ENCODE data around the gene GFOD1.

DNA sequence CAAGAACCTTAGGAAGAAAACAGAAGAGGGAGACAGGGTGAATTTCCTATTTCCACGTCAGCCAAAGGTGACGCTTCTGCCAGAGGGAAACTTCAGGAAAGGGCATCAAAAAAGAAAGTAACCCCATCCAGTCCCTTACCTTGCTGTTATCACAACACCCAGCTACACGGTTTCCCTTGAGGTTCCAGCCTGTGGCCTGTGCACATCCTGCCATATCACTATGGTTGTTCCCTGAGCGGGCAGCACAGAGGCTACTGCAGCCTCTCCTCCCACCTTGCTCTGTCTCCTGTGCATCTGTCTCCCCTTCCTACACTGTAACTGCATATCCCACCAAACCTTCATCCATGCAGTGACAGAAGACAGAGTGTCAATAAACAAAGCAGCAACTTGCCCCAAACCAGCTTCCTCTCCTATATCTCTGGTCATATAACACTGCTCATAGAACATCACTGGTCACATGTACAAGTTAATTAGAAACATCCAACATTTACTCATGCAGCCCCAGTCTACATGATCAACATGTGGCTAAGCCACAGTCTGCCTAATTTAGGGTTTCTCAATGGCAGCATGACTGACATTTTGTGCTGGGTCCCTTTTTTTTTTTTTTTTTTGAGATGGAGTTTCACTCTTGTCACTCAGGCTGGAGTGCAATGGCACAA, 54.7 kb downstream of the GFOD1 start:
- TF ChIP-seq, protein P1, sequence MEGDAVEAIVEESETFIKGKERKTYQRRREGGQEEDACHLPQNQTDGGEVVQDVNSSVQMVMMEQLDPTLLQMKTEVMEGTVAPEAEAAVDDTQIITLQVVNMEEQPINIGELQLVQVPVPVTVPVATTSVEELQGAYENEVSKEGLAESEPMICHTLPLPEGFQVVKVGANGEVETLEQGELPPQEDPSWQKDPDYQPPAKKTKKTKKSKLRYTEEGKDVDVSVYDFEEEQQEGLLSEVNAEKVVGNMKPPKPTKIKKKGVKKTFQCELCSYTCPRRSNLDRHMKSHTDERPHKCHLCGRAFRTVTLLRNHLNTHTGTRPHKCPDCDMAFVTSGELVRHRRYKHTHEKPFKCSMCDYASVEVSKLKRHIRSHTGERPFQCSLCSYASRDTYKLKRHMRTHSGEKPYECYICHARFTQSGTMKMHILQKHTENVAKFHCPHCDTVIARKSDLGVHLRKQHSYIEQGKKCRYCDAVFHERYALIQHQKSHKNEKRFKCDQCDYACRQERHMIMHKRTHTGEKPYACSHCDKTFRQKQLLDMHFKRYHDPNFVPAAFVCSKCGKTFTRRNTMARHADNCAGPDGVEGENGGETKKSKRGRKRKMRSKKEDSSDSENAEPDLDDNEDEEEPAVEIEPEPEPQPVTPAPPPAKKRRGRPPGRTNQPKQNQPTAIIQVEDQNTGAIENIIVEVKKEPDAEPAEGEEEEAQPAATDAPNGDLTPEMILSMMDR (IDR thresholded peaks at IDR 0.05): no peak
- no peak for TF ChIP-seq POLR2A (IDR thresholded peaks at IDR 0.05)

Data from stomach (tissue), 4 donors.